HG03457 (cell line): Measurements from ENCODE around the gene PYM1.
"Not testable (repeated sequence)": the region's sequence is repeated elsewhere in the genome, so short reads cannot be mapped to it uniquely, and the experiment has no call there.

Experiments used
- ATAC-seq: cut with Tn5 transposase; IDR thresholded peaks from one replicate; pipeline ENCODE4 v1.9.1; 2021; ENCODE audit warnings: moderate number of reproducible peaks; ENCODE audit not compliant: unreplicated experiment

The PYM1 gene

DNA sequence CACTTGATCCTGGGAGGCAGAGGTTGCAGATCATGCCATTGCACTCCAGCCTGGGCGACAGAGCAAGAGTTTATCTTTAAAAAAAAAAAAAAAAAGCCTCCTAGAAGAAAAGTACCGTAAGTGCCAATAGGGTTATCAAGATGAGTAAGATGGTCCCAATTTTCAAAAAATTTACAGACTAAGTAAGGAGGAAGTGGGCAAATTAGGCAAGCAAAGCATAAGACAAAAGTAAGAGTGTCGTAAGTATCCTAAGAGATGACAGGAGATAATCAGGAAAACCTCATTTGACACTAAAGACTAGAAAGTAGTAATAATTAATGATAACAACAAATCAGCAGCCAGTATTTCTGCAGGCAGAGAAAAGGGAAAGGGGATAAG is 12.2 kb downstream of the PYM1 start:
- ATAC-seq: no peak

DNA sequence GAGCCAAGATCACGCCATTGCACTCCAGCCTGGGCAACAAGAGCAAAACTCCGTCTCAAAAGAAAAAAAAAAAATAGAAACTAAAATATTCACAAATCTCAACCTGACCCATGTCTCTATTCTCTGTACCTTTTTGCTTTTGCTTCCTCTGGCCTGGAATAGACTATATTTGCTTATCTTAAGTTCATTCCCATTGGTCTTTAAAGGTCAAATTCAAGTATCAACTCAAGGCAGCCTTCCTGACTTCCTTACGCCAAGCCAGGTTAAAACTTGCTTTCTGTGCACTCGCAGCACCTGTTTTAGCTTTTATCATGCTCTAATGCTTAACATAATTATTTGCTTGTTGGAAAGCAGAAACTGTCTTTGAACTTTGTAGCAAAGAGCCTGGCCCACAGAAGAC is 14.8 kb downstream of the PYM1 start:
- ATAC-seq: no peak

DNA sequence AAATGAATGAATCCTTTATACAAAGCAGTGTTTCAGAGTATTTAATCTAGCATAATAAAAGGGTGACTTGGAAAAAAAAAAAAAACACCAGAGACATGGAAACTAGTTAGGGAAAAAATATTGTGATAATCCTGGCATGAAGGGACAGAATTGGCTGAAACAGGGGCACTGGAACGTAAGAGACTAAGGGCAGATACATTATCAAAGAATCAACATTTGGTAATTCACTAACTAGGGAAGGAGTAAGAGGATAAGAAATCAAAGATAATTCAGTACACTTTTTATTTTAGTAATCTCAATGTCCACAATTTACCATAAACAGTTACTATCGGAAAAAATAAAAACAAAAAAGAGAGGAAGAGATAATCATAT is 18.2 kb downstream of the PYM1 start:
- no peak for ATAC-seq

DNA sequence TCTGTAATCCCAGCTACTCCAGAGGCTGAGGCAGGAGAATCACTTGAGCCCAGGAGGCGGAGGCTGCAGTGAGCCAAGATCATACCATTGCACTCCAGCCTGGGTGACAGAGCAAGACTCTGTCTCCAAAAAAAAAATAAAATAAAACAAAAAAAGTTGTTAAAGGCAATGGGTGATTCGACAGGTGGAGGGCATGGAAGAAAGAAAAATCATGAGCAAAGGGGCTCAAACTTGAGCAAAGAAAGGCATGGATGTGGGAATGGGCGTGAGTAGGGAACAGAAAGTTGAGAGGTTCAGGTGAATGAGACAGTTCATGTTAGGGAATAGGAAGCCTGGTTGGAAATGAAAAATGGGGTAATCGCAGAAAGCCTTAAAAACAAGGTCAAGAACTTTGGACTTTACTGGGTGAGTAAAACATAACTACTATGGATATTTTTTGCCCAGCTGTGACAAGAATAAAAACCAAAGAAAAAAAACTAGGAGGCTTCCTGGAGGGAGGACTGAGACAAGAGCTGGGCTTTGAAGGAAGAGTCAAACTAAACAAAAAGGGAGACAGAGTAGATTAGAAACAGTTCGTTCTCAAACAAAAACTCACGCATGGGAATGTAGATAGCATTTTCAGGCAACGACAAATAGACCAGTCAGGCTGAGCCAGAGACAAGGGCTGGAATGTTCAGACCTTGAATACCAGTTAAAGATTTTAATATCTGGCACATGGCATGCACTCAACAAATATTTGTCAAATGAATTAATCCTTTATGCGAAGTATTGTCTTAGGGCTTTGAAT is 18.8 kb downstream of the PYM1 start:
- ATAC-seq: no peak

DNA sequence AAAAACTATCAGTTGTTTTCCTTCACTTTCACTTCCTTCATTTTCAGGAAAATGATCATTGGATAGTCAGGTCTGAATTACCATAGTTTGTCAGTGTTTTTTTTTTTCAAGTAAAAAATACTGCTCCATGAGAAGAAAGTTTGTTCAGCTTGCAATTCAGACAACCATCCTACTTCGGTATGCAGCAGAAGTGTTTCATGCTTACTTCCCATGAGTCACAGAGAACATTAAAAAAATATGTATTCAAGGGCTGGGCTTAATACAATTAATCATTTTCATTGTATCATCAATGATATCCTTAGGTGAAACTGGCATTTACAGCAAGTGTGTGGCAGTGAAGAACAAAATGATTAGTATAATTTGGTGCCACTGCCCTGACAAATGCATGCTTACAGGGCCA is 21.6 kb downstream of the PYM1 start:
- ATAC-seq: no peak

DNA sequence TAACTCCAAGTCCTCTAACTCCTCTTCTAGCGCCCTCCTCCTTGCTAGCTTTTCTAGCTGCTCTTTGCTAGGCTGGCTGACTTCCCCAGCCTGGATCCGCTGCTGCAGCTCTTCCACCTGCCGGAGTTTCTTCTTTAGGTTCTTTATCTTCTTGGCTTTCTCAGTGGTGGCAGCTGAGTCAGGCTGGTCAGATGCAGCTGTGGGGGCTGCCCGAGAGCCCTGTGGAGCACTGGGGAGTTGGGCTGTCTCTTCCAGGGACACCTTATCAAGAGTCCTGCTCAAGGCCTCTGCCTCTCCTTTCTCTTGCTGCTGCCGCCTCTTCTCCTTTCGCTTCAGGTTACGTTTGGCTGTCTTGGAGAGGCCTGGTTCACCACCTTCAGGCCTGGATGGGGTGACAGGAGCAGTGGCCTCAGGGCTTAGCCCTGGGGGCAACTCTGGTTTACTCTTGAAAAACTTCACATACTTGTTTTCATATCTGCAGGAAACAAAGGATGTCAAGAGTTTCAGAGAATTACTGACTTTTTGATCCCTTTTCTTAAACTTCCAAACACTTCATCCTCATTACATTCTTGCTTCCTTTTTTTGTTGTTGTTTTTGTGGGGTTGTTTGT is 25.7 kb downstream of the PYM1 start:
- ATAC-seq: no peak

DNA sequence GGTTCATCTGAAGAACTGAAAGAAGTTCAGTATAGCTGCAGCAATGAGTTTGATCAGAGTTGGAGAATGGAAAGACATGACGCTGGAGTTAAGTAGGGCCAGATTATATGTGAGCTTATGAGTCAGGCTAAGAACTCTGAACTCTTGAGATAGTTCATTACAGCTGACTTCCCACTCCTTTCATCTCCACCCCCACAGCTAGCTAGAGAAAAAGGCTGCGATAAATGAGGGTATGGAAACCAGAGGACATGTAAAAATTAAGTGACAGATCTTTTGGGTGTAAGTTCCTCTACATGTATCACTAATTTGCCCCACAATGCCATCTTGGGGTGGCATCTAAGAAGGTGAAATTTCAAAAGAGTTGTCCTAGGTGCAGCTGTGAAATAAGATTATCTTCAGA is 28.6 kb downstream of the PYM1 start:
- ATAC-seq: no peak

DNA sequence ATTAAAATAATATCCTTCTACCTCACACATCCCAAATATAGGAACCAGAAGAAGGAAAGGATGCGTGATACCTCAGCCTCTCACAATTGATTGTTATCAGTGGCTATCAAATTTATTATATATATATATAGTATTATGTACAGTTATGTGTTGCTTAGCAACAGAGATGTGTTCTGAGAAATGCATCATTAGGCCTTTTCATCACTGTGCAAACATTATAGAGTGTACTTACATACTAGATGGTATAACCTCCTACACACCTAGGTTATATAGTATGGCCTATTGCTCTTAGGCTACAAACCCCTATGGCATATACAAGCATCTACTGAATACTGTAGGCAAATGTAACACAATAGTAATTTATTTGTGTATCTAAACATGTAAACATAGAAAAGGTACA is 34.0 kb downstream of the PYM1 start:
- ATAC-seq: no peak

DNA sequence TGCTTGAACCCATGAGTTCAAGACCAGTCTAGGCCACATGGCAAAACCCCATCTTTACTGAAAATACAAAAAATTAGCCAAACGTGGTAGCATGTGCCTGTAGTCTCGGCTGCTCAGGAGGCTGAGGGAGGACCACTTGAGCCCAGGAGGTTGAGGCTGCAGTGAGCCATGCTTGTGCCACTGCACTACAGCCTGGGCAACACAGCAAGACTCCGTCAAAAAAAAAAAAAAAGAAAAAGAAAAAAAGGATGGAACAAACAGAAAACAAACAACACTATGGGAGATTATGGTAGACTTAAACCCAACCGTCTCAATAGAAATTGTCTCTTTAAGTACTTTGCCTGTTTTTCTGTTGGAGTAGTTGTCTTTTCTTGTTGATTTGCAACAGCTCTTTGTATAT is 36.4 kb downstream of the PYM1 start:
- ATAC-seq: no peak

DNA sequence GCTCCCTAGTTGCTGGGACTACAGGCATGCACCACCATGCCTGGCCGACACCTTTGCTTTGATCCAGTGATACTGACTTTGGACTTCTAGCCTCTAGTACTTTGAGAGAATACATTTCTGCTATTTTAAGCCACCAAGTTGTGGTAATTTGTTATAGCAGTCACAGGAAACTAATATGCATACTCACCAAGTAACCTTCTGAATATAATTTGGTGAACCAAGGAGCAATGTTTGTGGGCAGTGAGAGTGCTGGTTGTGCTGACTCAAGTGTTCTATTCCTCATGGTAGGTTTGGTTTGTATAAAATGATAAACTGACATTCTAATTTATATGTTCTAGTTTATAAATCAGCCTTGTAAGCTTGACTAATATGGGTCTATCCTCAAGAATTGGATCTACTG is 42.6 kb downstream of the PYM1 start:
- ATAC-seq: no peak

DNA sequence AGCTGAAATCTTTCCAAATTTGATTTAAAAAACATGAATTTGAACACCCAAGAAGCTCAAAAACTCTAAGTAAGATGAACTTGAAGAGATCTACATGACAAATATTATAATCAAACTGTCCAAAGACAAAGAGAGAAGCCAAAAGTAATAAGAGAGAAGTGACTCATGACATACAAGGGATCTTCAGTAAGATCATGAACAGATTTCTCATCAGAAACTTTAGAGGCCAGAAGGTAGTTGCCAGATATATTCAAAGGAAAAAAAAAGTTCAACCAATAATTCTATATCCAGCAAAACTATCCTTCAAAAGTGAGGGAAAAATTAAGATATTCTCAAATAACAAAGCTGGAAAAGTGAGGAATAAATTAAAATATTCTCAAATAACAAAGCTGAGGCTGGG is 49.9 kb downstream of the PYM1 start:
- ATAC-seq: no peak

DNA sequence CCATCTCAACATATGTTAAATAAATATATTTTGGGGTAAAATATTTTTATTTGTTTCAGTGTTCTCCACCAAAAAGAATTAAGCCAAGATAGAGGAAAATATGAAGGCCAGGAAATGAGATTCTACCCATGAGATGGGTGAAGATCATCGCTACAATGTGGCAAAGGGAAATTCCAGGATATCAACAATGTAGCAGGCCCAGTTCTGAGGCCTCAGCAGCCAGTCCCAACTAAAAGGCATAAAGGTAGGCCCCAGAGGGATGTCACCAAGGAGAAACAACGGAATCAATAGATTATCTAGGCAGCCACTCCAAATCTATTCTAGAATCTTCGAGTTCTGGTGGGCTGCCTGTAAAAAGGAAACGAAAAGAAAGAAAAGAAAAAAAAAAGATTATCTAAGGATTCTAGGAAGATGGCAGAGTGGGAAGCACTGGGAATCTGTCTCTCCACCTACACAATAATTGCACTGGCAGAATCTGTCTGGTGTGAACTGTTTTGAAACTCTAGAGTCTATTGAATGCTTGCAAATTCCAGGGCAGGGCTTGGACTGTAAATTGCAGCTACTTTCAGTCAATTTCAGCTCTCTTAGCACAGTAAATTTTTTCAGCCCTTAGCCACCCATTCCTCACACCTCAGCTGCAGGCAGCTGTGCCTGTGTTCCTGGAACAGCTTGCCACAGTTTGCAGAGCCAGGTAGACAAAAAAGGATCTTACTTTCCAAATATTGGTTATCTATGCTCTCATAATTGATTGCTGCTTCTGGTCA is 51.8 kb downstream of the PYM1 start:
- no peak for ATAC-seq

DNA sequence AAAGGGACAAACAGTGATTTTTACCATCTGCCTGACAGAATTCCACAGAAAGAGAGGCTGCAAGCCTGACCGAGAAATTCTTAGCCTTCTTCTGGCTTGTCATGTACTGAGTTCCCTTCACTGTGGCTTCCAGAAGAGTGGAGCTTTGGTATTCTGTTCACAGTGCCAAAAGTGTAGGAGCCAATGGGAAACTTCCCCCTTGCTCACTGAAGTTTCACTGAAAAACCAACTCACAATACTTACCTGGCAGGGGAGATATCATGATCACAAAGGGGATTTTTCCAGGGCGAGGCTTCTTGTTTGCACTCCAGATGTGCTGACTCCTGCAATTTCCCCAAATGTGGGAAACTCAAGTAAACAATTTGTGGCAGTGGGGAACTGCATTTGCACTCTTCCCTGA is 53.3 kb downstream of the PYM1 start:
- no peak for ATAC-seq

DNA sequence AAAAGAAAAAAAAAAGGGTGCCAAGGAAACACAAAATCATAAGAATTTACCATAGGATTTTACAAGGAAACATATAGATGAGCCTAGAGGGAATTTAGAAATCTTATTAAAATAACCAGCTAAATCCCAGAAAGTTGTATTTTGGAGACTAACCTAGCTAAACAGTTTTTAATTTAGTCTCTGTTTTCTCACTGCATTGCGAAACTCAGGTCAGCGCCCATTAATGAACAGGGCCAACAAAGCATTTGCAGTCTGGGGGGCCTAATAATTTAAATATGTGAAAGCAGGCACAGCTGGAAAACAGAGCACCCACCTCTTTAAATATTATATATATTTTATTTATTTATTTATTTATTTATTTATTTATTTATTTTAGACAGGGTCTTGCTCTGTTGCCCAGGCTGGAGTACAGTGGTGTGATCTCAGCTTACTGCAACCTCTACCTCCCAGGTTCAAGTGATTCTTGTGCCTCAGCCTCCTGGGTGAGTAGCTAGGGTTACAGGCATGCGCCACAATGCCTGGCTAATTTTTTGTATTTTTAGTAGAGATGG is 61.2 kb downstream of the PYM1 start:
- ATAC-seq: not testable (repeated sequence)

DNA sequence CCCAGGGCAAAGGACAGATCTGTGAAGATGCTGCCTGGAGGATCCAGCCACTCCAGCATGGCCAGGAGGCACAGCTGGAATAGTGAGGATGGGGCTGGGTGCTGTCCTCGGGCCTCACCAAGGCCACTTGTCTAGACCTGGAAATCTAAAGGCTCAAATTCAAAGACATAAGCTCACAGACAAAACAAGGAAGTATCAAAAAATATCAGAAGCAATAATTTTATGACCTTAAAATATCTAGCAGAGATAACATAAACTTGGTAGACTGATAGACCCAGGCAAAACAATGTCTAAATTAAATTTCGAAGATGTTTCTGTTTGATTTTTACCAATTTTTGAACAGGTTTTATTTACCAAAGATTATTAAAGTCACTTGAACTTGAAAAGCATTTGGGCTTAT is 62.4 kb downstream of the PYM1 start:
- ATAC-seq: no peak

DNA sequence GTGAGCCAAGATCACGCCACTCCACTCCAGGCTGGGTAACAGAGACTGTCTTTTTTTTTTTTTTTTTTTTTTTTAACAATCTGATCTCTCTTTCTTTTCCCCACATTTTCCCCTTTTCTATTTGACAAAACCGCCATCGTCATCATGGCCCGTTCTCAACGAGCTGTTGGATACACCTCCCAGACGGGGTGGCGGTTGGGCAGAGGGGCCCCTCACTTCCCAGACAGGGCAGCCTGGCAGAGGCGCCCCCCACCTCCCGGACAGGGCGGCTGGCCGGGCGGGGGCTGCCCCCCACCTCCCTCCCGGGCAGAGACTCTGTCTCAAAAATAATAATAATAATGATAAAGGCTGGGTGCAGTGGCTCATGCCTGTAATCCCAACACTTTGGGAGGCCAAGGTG is 64.8 kb downstream of the PYM1 start:
- not testable (repeated sequence) for ATAC-seq

DNA sequence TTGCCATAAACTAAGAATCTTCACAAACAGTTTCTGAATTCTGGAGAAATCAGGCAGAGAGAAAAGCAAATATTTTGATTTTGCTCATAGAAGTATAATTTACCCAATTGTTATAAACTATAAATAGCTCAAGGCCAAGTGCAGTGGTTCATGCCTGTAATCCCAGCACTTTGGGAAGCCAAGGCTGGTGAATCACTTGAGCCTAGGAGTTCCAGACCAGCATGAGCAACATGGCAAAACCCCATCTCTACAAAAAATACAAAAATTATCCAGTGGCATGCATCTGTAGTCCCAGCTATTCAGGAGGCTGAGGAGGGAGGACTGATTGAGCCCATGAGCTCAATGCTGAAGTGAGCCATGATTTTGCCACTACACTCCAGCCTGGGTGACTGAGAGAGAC is 65.4 kb downstream of the PYM1 start:
- no peak for ATAC-seq

DNA sequence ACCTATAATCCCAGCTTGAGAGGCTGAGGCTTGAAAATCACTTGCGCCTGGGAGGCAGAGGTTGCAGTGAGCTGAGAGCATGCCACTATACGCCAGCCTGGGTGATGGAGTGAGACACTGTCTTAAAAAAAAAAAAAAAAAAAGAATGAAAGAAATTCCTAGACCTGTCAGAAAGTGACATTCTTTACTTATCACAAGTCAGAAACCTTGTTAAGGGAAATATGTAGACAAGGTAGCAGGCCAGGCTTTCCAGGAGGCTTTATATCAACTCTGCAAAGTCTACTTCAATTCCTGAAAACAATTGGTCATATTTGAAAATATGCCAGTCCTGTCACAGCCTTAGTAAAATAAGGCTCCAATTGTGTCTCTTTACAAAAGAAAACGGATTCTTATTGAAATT is 65.8 kb downstream of the PYM1 start:
- no peak for ATAC-seq

DNA sequence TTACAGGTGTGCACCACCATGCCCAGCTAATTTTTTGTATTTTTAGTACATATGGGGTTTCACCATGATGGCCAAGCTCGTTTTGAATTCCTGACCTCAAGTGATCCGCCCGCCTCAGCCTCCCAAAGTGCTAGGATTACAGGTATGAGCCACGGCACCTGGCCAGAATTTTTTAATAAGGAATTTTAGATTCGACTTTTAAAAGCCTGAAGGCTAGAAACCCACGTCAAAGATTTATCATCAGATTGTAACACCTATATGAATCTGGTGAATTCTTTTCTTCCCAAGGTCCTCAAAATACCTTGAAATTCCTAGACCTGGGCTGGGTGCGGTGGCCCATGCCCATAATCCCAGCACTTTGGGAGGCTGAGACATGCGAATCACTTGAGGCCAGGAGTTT is 66.3 kb downstream of the PYM1 start:
- ATAC-seq: no peak

DNA sequence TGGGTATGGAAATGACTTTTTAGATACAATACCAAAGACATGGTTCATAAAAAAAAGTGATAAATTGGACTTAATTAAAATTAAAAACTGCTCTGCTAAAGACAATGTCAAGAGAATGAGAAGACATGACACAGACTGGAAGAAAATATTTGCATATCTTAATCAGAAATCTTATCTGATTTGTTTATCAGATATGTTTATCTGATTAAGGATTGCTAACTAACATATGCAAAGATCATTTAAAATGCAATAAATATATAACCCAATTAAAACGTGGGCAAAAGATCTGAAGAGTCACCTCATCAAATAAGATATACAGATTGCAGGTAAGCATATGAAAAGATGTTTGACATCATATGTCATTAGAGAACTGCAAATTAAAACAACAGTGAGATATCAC is 75.0 kb downstream of the PYM1 start:
- ATAC-seq: no peak
